HG03558 (cell line): ENCODE measurements around the gene PARD3.

Experiments used
- ATAC-seq: cut with Tn5 transposase; IDR thresholded peaks from one replicate; pipeline ENCODE4 v1.9.1; 2021; ENCODE audit warnings: moderate number of reproducible peaks; ENCODE audit not compliant: unreplicated experiment; ENCODE audit errors: extremely low read depth

PARD3 gene

GRCh38 chr10:34524369-34525091 is 290.6 kb downstream of the PARD3 start:
- no peak for ATAC-seq

- no peak for ATAC-seq
Observed at GRCh38 chr10:34523017-34523767, 291.9 kb downstream of the PARD3 start.

DNA sequence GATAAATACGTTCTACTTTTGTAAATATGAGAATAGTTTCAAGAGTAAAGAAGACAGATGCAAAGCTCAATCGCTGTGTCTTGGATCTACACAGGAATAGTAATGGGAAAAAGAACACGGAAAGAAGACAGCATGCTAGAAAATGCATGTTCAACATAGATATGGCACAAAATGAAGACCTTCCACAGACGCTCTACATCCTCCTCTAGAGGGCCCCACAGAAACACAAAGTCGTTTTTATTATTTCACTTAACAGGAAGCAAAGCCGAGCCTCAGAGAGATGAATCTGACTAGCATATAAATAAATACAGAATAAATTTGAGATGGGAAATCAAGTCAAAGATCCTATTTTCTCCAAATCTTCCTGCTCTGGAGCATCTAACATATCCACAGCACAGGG is 292.6 kb downstream of the PARD3 start:
- ATAC-seq: no peak

GRCh38 chr10:34520510-34520909 is 294.6 kb downstream of the PARD3 start:
- no peak for ATAC-seq

DNA sequence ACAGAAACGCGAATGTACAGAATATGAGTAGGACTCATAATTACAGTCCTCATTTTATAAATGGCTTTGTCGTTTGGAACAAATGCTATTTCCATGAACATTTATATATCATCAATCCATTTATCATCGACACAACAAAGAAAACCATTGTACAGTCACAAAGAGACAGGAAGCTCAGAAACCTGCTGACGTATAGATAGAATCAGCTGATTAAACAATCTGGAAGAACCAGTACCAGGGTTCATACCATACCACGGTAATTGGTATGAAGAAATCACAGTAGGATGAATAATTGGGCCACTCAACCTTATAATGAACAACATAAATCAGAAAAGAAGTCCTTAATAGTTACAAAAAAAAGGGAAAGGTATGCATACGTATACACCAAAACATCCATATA is 295.0 kb downstream of the PARD3 start:
- no peak for ATAC-seq

GRCh38 chr10:34514290-34514689 is 300.8 kb downstream of the PARD3 start:
- ATAC-seq: no peak

DNA sequence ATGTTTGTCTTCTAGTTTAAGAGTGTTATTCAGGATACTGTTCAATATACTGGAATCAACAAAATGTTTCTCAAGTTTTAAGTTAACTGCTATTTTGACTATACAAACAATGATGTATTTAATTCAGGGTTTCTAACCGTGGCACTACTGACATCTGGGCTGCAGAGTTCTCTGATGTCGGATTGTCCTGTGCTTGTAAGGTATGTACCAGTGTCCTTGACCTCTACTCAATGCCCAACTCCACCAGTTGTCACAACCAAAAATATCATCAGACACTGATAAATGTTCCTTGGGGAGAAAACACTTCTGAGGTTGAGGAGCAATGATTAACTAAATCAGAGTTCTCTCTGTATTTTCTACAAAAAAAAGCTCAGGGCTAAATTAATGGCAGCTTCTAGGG is 301.5 kb downstream of the PARD3 start:
- ATAC-seq: no peak

DNA sequence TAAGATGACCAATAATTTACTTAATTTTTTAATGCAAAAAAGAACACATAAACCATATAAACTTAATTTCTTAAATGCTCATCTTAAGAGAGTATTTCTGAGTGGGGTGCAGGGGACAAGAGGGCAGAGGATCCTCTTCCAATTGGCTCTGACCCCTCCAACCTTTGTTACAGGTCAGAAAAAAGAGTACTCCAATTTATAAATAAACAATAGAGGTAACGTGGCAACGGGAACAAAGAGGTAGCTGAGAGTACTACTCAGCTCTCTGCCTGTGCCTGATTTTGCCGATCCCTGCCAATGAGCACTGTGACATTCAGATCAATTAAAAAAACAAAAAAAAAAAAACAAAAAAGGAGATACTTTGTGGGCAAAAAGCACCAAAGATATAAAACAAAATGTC is 307.9 kb downstream of the PARD3 start:
- no peak for ATAC-seq

GRCh38 chr10:34506786-34507185 is 308.3 kb downstream of the PARD3 start:
- ATAC-seq: no peak

DNA sequence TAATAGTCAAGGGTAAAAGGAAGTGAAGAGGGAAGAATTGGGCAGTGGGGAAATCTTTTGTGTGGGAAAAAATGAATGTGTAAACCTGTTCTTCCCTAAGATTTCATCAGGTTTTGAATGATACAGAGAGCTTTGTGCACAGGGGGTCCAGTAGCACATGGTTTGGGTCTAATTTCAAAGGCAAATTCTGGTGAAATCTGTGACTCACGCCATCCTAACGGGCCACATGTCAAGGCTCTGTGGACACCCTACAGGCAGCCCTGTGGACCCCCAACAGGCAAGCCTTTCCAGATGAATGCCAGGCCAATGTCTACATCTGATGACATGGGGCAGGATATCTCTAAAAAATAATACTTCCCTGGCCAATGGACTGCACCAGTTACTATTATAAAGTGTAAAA is 309.8 kb downstream of the PARD3 start:
- ATAC-seq: no peak

DNA sequence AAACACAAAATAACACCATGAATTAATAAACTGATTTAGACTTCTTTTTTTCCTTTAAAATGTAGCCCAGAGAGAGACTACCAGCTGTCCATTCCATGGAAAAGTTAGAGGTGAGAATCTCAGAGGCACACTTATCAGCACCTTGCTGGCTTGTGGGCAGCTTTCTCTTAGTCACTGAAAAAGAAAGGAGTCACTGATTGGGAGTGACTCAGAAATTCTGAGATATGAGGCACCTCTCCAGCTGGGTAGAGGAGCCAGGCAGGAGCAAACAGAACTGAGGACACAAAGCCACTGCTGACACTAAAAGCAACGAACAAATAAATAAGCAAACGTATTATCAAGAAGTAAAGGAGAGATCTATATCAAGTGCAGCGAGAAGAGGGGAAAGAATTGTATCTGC is 310.6 kb downstream of the PARD3 start:
- ATAC-seq: no peak

- no peak for ATAC-seq
Observed at GRCh38 chr10:34503704-34504103, 311.4 kb downstream of the PARD3 start.

GRCh38 chr10:34499612-34500279 is 315.4 kb downstream of the PARD3 start:
- no peak for ATAC-seq

GRCh38 chr10:34498821-34499220 is 316.3 kb downstream of the PARD3 start:
- ATAC-seq: no peak

DNA sequence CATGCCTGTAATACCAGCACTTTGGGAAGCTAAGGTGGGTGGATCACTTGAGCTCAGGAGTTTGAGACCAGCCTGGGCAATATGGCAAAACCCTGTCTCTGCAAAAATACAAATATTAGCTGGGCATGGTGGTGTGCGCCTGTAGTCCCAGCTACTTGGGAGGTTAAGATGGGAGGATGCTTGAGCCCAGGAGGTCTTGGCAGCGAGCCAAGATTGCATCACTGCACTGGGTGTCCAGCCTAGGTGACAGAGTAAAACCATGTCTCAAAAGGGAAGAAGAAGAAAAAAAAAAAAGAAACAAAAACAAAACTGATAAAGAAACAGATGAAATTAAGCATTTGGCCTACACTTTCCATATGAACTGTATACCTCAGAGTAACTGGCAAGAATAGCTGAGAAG is 319.2 kb downstream of the PARD3 start:
- no peak for ATAC-seq

- ATAC-seq: no peak
Observed at GRCh38 chr10:34494012-34494411, 321.1 kb downstream of the PARD3 start.

DNA sequence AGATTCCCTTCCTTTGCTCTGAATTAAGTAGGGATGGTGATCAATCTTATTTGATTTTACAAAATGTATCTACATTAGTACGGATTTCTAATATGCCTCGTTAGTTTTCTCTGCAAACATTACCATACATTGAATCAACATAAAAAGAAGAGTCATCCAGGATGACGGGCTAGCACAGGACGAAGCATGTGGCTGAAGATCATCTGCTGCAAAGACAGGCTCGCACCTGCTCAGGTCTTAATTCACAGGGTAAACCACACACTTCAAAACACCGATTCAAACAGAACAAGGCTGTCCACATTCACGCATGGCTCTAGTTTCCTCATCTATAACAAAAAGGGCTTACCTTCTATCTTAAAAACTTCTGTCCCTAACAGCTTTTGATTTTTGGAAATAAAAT is 323.0 kb downstream of the PARD3 start:
- no peak for ATAC-seq

GRCh38 chr10:34491678-34492077 is 323.4 kb downstream of the PARD3 start:
- ATAC-seq: no peak

DNA sequence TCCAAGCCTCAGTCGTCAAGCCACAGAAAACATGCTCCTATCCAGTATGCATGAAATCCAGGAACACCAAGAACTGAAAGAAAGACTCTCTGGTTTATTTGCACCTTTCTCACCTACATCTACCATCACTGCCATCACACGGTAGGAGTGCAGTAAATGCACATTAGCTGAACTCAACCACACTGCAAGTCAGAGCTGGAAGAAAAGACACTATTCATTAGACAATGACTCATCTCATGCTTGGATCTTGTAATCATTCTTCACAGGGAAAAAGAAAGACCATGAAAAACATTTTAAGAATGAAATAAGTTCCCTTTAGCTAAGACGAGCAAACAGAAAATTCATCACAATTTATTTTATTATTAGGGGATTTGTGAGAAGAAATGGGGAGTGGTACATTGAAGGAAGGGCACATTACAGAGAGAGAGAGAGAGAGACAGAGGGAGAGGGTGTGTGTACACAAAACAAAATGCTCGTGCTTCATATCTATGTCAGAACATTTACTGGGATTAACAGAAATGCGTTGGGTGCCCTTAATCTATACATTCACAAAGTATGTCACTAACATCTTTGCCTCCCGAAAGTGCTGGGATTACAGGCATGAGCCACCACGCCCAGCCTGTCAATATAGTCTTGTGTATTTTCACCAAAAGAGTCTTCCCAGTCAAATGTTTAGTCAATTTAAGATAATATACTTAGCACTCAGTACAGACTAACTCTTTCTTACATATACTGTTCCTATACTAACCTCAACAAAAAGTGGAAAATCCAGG is 324.9 kb downstream of the PARD3 start:
- ATAC-seq: no peak

- no peak for ATAC-seq
Observed at GRCh38 chr10:34489411-34489810, 325.7 kb downstream of the PARD3 start.
